ENCODE data around the gene MFSD12. TPM values are rescaled to one million over a fixed set of nuclear protein-coding genes. Genes with fewer than 3 reads are reported as not detected.

Gene MFSD12
- total and polyA plus RNA-seq, 11 donors = 15.7 to 62.8 (median 23.4) TPM

- Histone ChIP-seq H3K9me3 (no peaks in the 10 kb centered on the region), H3K36me3 (peaks cover 0 to 2% (median 0%) of the 10 kb centered on the region in 9 donors), H3K4me1 (peaks cover 0 to 37% (median 19%) of the 10 kb centered on the region in 12 donors), H3K27me3 (peaks cover 0 to 11% (median 0%) of the 10 kb centered on the region in 9 donors), H3K4me3 (no peak overlapping the region), H3K27ac (peak overlapping the region in 6 of 12 donors; percentile 23 to 44 (median 26))
- DNase-seq = no peak
- no peak for ATAC-seq
- TF ChIP-seq POLR2A (IDR thresholded peaks at IDR 0.05) (no peak), CTCF (IDR thresholded peaks at IDR 0.05) (no peak)
- intact Hi-C loops (cut with DNase I) = no loop called here
- WGBS, 4 donors = 54 to 65% (median 57%) methylated on average over 18 to 23 of the region's 23 CpGs
Observed at GRCh38 chr19:3603121-3603811, 45.9 kb upstream of the MFSD12 start.

- Histone ChIP-seq H3K4me1 (peaks cover 0 to 15% (median 5%) of the 10 kb centered on the region in 12 donors), H3K27ac (no peak overlapping the region)
- no peak for TF ChIP-seq CTCF (IDR thresholded peaks at IDR 0.05)
- TF ChIP-seq POLR2A (IDR thresholded peaks at IDR 0.05) = no peak
Observed at GRCh38 chr19:3601021-3601420, 43.6 kb upstream of the MFSD12 start.

DNA sequence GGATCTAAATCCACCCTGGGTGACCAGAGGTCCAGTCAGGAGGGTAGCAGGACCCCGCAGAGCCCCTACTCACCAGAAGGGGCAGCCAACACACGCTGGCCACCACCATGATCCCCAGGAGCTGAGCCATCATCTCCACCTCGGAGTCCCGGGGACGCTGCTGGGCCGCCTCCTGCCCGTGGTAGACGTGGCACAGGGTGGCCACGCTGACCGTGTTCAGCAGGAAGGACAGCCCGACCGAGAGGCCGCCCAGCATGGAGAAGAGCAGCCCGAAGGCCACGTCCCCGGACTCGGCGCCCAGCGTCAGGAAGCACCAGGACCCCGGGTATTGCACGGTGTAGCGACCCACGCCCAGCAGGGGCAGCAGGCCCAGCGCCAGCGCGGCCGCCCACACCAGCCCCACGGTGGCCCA, 42.4 kb upstream of the MFSD12 start:
- no peaks in the 10 kb centered on the region for H3K9me3 ChIP-seq
- WGBS, 4 donors = 90 to 95% (median 93%) methylated on average over 12 to 28 of the region's 28 CpGs
- intact Hi-C loops (cut with DNase I) = no loop called here
- H3K27me3 ChIP-seq = no peaks in the 10 kb centered on the region
- H3K27ac ChIP-seq = no peak overlapping the region
- H3K4me3 ChIP-seq = no peak overlapping the region
- H3K4me1 ChIP-seq = peaks cover 0 to 12% (median 3%) of the 10 kb centered on the region in 12 donors
- TF ChIP-seq POLR2A (IDR thresholded peaks at IDR 0.05) (no peak), CTCF (IDR thresholded peaks at IDR 0.05) (peak in 1 of 12 donors; percentile 5)
- H3K36me3 ChIP-seq = peaks cover 0 to 2% (median 0%) of the 10 kb centered on the region in 9 donors
- ATAC-seq = peak in 1 of 4 donors; percentile 23
- peak in 1 of 5 donors; percentile 19 for DNase-seq

More at GRCh38 chr19:3601021-3601420, 43.6 kb upstream of the MFSD12 start:
- 80 to 85% (median 83%) methylated on average over 12 of the region's 12 CpGs for WGBS, 4 donors
- intact Hi-C loops (cut with DNase I) = no loop called here
- no peak for ATAC-seq
- H3K27me3 ChIP-seq = peaks cover 0 to 2% (median 0%) of the 10 kb centered on the region in 9 donors
- no peak for DNase-seq
- peaks cover 0 to 2% (median 0%) of the 10 kb centered on the region in 9 donors for H3K36me3 ChIP-seq
- no peak overlapping the region for H3K4me3 ChIP-seq
- H3K9me3 ChIP-seq = no peaks in the 10 kb centered on the region

DNA sequence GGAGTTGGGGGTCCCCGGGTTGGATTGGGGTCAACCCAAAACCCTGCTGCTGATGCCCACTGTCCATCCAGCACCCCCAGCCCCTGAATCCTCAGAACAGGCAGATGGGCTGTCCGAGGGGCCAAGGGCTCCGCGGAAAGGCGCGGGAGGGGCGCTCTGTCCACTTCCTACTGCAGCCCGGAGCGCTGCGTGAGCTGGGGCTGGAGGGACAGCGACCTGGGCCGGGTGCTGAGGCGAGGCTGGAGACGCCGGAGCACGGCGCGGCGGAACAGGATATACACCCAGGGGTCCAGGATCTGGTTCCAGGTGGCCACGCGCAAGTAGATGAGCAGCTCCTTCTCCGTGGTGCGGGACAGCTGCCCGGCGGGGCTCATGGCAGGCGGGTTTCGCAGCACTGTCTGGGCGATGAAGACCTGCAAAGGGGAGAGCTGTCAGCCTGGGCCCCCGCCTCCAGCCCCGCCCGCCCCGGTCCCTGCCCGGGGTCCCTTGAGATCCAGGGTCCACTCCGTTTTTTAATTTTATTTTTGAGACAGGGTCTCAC, 38.2 kb upstream of the MFSD12 start:
- H3K9me3 ChIP-seq = no peaks in the 10 kb centered on the region
- no peak for ATAC-seq

More for the DNA sequence above, 38.2 kb upstream of the MFSD12 start:
- intact Hi-C loops (cut with DNase I) = no loop called here
- H3K27me3 ChIP-seq = no peaks in the 10 kb centered on the region
- no peak overlapping the region for H3K4me3 ChIP-seq
- WGBS, 4 donors = 62 to 82% (median 79%) methylated on average over 6 to 34 of the region's 34 CpGs
- H3K27ac ChIP-seq = no peak overlapping the region
- TF ChIP-seq CTCF (IDR thresholded peaks at IDR 0.05) = no peak
- no peak for TF ChIP-seq POLR2A (IDR thresholded peaks at IDR 0.05)
- H3K36me3 ChIP-seq = peaks cover 0 to 2% (median 0%) of the 10 kb centered on the region in 9 donors
- DNase-seq = no peak
- peaks cover 0 to 3% (median 0%) of the 10 kb centered on the region in 12 donors for H3K4me1 ChIP-seq

Data from heart left ventricle (tissue), 16 donors.